ENCODE results near the gene GPX1. TPM values are rescaled to one million over a fixed set of nuclear protein-coding genes. Genes with fewer than 3 reads are reported as not detected.

The GPX1 gene
- total RNA-seq, 1 donor, result 183 TPM

GRCh38 chr3:49389297-49389696, 31.1 kb upstream of the GPX1 start:
- Histone ChIP-seq H2AFZ (ENCODE audit: low read length) (no peak overlapping the region), H3K27me3 (ENCODE audit: insufficient read depth, low read length) (no peaks in the 10 kb centered on the region), H3K27ac (ENCODE audit: low read depth, low read length) (no peak overlapping the region), H4K20me1 (ENCODE audit: insufficient read depth, low read length) (peaks cover 81% of the 10 kb centered on the region), H3K9me3 (ENCODE audit: low read depth, low read length) (no peaks in the 10 kb centered on the region), H3K36me3 (ENCODE audit: insufficient read depth, low read length) (peaks cover 11% of the 10 kb centered on the region), H3K79me2 (ENCODE audit: insufficient read depth, low read length) (peaks cover 95% of the 10 kb centered on the region), H3K4me1 (ENCODE audit: insufficient read depth, low read length) (peaks cover 12% of the 10 kb centered on the region), H3K4me3 (ENCODE audit: insufficient read depth, low read length) (no peak overlapping the region), H3K4me2 (ENCODE audit: insufficient read depth, low read length) (no peak overlapping the region)
- no peak for DNase-seq (ENCODE audit: insufficient read length, low spot score, missing footprints)
- no peak for TF ChIP-seq CTCF (IDR thresholded peaks at IDR 0.05; ENCODE audit: extremely low read depth, low read depth, low read length)

GRCh38 chr3:49388289-49388820, 30.2 kb upstream of the GPX1 start:
- Histone ChIP-seq H3K79me2 (ENCODE audit: insufficient read depth, low read length) (peaks cover 97% of the 10 kb centered on the region), H2AFZ (ENCODE audit: low read length) (no peak overlapping the region), H3K4me2 (ENCODE audit: insufficient read depth, low read length) (no peak overlapping the region), H3K36me3 (ENCODE audit: insufficient read depth, low read length) (peaks cover 11% of the 10 kb centered on the region), H3K4me1 (ENCODE audit: insufficient read depth, low read length) (peaks cover 12% of the 10 kb centered on the region), H3K27ac (ENCODE audit: low read depth, low read length) (peak overlapping the region; percentile 15), H3K27me3 (ENCODE audit: insufficient read depth, low read length) (no peaks in the 10 kb centered on the region), H4K20me1 (ENCODE audit: insufficient read depth, low read length) (peaks cover 82% of the 10 kb centered on the region), H3K4me3 (ENCODE audit: insufficient read depth, low read length) (no peak overlapping the region), H3K9me3 (ENCODE audit: low read depth, low read length) (no peaks in the 10 kb centered on the region)
- TF ChIP-seq CTCF (IDR thresholded peaks at IDR 0.05; ENCODE audit: extremely low read depth, low read depth, low read length), result no peak
- peak; percentile 67 for DNase-seq (ENCODE audit: insufficient read length, low spot score, missing footprints)

GRCh38 chr3:49387721-49388120, 29.6 kb upstream of the GPX1 start:
- Histone ChIP-seq H3K36me3 (ENCODE audit: insufficient read depth, low read length) (peaks cover 7% of the 10 kb centered on the region), H3K27ac (ENCODE audit: low read depth, low read length) (peak overlapping the region; percentile 15), H3K79me2 (ENCODE audit: insufficient read depth, low read length) (peaks cover 97% of the 10 kb centered on the region), H4K20me1 (ENCODE audit: insufficient read depth, low read length) (peaks cover 79% of the 10 kb centered on the region), H2AFZ (ENCODE audit: low read length) (no peak overlapping the region), H3K4me3 (ENCODE audit: insufficient read depth, low read length) (no peak overlapping the region), H3K9me3 (ENCODE audit: low read depth, low read length) (no peaks in the 10 kb centered on the region), H3K4me1 (ENCODE audit: insufficient read depth, low read length) (peaks cover 12% of the 10 kb centered on the region), H3K27me3 (ENCODE audit: insufficient read depth, low read length) (no peaks in the 10 kb centered on the region), H3K4me2 (ENCODE audit: insufficient read depth, low read length) (no peak overlapping the region)
- DNase-seq (ENCODE audit: insufficient read length, low spot score, missing footprints), result peak; percentile 65
- TF ChIP-seq CTCF (IDR thresholded peaks at IDR 0.05; ENCODE audit: extremely low read depth, low read depth, low read length), result no peak

- H4K20me1 ChIP-seq (ENCODE audit: insufficient read depth, low read length), result peaks cover 72% of the 10 kb centered on the region
- H3K79me2 ChIP-seq (ENCODE audit: insufficient read depth, low read length), result peaks cover 97% of the 10 kb centered on the region
- H3K4me1 ChIP-seq (ENCODE audit: insufficient read depth, low read length), result peaks cover 12% of the 10 kb centered on the region
- TF ChIP-seq CTCF (IDR thresholded peaks at IDR 0.05; ENCODE audit: extremely low read depth, low read depth, low read length), result no peak
- H3K27ac ChIP-seq (ENCODE audit: low read depth, low read length), result no peak overlapping the region
- H3K27me3 ChIP-seq (ENCODE audit: insufficient read depth, low read length), result no peaks in the 10 kb centered on the region
- H3K36me3 ChIP-seq (ENCODE audit: insufficient read depth, low read length), result peaks cover 7% of the 10 kb centered on the region
- DNase-seq (ENCODE audit: insufficient read length, low spot score, missing footprints), result no peak
- no peak overlapping the region for H2AFZ ChIP-seq (ENCODE audit: low read length)
- H3K4me3 ChIP-seq (ENCODE audit: insufficient read depth, low read length), result no peak overlapping the region
- no peaks in the 10 kb centered on the region for H3K9me3 ChIP-seq (ENCODE audit: low read depth, low read length)
- no peak overlapping the region for H3K4me2 ChIP-seq (ENCODE audit: insufficient read depth, low read length)
Measured at GRCh38 chr3:49386056-49386756, 28.1 kb upstream of the GPX1 start.
